CD4-positive, alpha-beta T cell (primary cell): Measurements from ENCODE around the gene ACACA. TPM values are rescaled to one million over a fixed set of nuclear protein-coding genes. Genes with fewer than 3 reads are reported as not detected.

ENCODE experiments used
- ATAC-seq: fragments of 200-7000 bp; cut with Tn5 transposase; one replicate; pipeline ENCODE4 v1.10.0; 2022; ENCODE audit warnings: mild to moderate bottlenecking; ENCODE audit not compliant: poor library complexity
- CTCF ChIA-PET: fragments of 350-600 bp; sonication (Branson Sonifier 250); formaldehyde crosslinking; loops from one replicate; lab custom pipeline; 2021; ENCODE audit warnings: antibody characterized with exemption, inconsistent platforms; lab: Charles Lee
- POLR2A ChIA-PET: fragments of 350-600 bp; sonication (Branson Sonifier 250); formaldehyde crosslinking; loops from one replicate; lab custom pipeline; 2021; ENCODE audit warnings: antibody characterized with exemption, inconsistent platforms; lab: Charles Lee
- DNase-seq, 14 experiments: peaks; one replicate each; pipeline ENCODE4 v3.0.0-alpha.2; 2013 to 2020; ENCODE audit warnings: mixed read lengths in 2 of 14
- H3K27ac ChIP-seq, 2 donors: one replicate each; pipeline versions ENCODE4 v1.5.1 to v1.7.0; 2013; ENCODE audit warnings: low read length in 2 of 2, low read depth in 1 of 2, mild to moderate bottlenecking in 1 of 2
- H3K27me3 ChIP-seq, 2 experiments: 1 replicate in 1 of 2; 2 replicates in 1 of 2; pipeline versions ENCODE4 v1.6.1 to v1.7.0; 2013; ENCODE audit warnings: low read length in 2 of 2, control low read depth in 1 of 2, mild to moderate bottlenecking in 1 of 2, moderate library complexity in 1 of 2; ENCODE audit not compliant: insufficient read depth in 2 of 2, control insufficient read depth in 1 of 2
- H3K36me3 ChIP-seq: one replicate; pipeline ENCODE4 v1.6.1; 2013; ENCODE audit warnings: low read length, control low read depth; ENCODE audit not compliant: insufficient read depth
- H3K4me1 ChIP-seq: one replicate; pipeline ENCODE4 v1.6.1; 2013; ENCODE audit warnings: low read length, control low read depth; ENCODE audit not compliant: insufficient read depth
- H3K4me3 ChIP-seq: one replicate; pipeline ENCODE4 v1.5.1; 2013; ENCODE audit warnings: mild to moderate bottlenecking, low read length, moderate library complexity
- H3K9me3 ChIP-seq, 2 experiments: 1 replicate in 1 of 2; 2 replicates in 1 of 2; pipeline versions ENCODE4 v1.6.1 to v1.7.0; 2013; ENCODE audit warnings: low read length in 2 of 2, mild to moderate bottlenecking in 2 of 2, control low read depth in 1 of 2, moderate library complexity in 1 of 2; ENCODE audit not compliant: control insufficient read depth in 1 of 2, insufficient read depth in 1 of 2
- H3K27ac Mint-ChIP-seq: one replicate; pipeline ENCODE4 v1.8.0; 2020; ENCODE audit warnings: mixed read lengths
- H3K27me3 Mint-ChIP-seq: one replicate; pipeline ENCODE4 v1.8.0; 2021; ENCODE audit warnings: mixed read lengths
- H3K36me3 Mint-ChIP-seq: one replicate; pipeline ENCODE4 v1.8.0; 2021; ENCODE audit warnings: low read depth, mixed read lengths
- H3K4me1 Mint-ChIP-seq: one replicate; pipeline ENCODE4 v1.8.0; 2021; ENCODE audit warnings: low read depth, mixed read lengths
- H3K4me3 Mint-ChIP-seq: one replicate; pipeline ENCODE4 v1.8.0; 2020; ENCODE audit warnings: mild to moderate bottlenecking, mixed read lengths
- H3K9me3 Mint-ChIP-seq: one replicate; pipeline ENCODE4 v1.8.0; 2020; ENCODE audit warnings: mixed read lengths
- intact Hi-C, 2 experiments: fragments of 100-400 bp; cut with DNase I in 1 of 2; cut with micrococcal nuclease in 1 of 2; formaldehyde crosslinking; loops; one replicate each; pipeline versions ENCODE4 v1.15.1 to v1.9.0; 2023 to 2025; cut with DNase I, micrococcal nuclease
- total RNA-seq, 174 experiments: library from RNA in 2 of 174; stranded (reverse) in 2 of 174; gene quantifications; one replicate each; pipeline ENCODE4 v1.2.3 and lab custom pipeline; 2021 to 2026
- TF ChIP-seq, protein P1 (sequence below): fragments of 200-600 bp; IDR thresholded peaks from one replicate; pipeline ENCODE4 v1.8.0; 2022; ENCODE audit warnings: antibody characterized with exemption, mild to moderate bottlenecking

The ACACA gene
- total RNA-seq, 2 experiments from 2014 or later: 26.0 to 28.9 TPM

DNA sequence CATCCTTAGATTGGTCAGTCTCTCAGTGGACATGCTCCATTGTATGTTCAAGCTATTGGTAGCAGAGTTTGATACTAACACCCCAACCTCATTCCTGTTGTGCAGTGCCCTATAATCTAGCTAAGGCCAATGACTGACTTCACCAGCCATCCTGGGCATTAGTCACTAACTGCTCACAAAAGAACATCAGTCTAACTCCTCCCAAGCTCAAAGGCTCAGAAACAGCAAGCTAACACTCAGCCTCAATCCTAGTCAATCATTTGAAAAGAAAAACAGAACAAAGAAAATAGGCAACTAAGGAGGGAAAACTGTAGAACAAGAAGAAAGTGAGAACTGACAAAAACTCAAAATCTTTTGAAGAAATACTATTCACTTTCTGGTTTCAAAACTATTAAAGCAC lies 229.9 kb downstream of the ACACA start:
- no peaks in the 10 kb centered on the region for H3K9me3 ChIP-seq
- peaks cover 13% of the 10 kb centered on the region for H3K36me3 ChIP-seq
- H3K27me3 Mint-ChIP-seq: no peaks in the 10 kb centered on the region
- H3K27ac ChIP-seq: no peak overlapping the region
- no peaks in the 10 kb centered on the region for H3K9me3 Mint-ChIP-seq
- DNase-seq: no peak
- no peaks in the 10 kb centered on the region for H3K27me3 ChIP-seq
- H3K27ac Mint-ChIP-seq: no peak overlapping the region
- peaks cover 61% of the 10 kb centered on the region for H3K36me3 Mint-ChIP-seq
- no peak for ATAC-seq
- H3K4me3 Mint-ChIP-seq: no peak overlapping the region
- TF ChIP-seq, protein P1, sequence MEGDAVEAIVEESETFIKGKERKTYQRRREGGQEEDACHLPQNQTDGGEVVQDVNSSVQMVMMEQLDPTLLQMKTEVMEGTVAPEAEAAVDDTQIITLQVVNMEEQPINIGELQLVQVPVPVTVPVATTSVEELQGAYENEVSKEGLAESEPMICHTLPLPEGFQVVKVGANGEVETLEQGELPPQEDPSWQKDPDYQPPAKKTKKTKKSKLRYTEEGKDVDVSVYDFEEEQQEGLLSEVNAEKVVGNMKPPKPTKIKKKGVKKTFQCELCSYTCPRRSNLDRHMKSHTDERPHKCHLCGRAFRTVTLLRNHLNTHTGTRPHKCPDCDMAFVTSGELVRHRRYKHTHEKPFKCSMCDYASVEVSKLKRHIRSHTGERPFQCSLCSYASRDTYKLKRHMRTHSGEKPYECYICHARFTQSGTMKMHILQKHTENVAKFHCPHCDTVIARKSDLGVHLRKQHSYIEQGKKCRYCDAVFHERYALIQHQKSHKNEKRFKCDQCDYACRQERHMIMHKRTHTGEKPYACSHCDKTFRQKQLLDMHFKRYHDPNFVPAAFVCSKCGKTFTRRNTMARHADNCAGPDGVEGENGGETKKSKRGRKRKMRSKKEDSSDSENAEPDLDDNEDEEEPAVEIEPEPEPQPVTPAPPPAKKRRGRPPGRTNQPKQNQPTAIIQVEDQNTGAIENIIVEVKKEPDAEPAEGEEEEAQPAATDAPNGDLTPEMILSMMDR: no peak
- intact Hi-C loops: no loop called here
- no peaks in the 10 kb centered on the region for H3K4me1 ChIP-seq
- ChIA-PET POLR2A (no interaction called here), CTCF (no interaction called here)
- no peak overlapping the region for H3K4me3 ChIP-seq
- H3K4me1 Mint-ChIP-seq: no peaks in the 10 kb centered on the region

DNA sequence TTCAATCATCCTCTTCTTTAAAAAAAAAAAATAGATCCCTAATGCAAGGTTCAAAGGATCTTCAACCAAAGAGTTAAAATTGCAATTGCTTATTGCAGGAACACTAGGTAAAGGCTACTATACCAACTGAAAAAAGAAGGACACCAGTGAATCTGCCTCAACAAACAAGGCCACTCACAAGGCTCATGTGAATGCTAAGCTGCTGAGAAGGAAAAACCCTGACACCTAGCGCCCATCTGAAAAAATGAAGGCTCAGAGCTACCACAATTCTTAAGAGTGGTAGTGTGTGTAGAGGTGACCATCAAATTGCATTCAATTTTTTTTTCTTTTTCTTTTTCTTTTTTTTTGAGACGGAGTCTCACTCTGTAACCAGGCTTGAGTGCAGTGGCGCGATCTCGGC lies 232.4 kb downstream of the ACACA start:
- no peaks in the 10 kb centered on the region for H3K4me1 ChIP-seq
- intact Hi-C loops: no loop called here
- CTCF ChIA-PET: no interaction called here
- no peaks in the 10 kb centered on the region for H3K9me3 ChIP-seq
- Mint-ChIP-seq H3K9me3 (no peaks in the 10 kb centered on the region), H3K36me3 (peaks cover 45% of the 10 kb centered on the region), H3K4me3 (no peak overlapping the region), H3K4me1 (no peaks in the 10 kb centered on the region), H3K27me3 (no peaks in the 10 kb centered on the region), H3K27ac (no peak overlapping the region)
- ATAC-seq (no peak), DNase-seq (no peak)
- H3K4me3 ChIP-seq: no peak overlapping the region
- H3K27me3 ChIP-seq: no peaks in the 10 kb centered on the region
- TF ChIP-seq, protein P1: no peak
- no peak overlapping the region for H3K27ac ChIP-seq
- POLR2A ChIA-PET: no interaction called here
- peaks cover 12% of the 10 kb centered on the region for H3K36me3 ChIP-seq

DNA sequence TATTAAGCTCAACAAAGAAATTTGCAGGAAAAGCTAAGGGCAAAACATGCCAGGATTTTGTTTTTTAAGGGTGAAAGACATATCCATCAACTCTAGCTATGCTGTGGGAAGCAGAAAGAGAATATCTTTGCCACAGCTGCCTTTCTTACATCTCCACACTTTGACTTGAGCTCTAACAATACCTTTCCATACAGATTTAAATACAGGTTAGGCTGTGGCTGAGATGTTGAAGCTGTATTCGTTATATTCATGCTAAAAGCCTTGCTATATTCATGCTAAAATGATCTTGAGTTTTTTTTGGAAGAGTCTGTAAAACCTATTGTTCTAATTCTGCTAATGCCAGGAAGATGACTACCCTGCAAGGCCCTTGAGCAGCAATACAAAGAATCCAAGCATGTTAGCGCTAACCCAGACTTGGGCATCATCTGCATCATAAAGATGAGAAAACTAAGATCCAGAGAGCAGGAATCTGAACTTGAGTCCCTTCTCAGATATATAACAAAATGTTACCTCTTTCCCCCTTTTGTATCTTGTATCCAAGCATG lies 235.7 kb downstream of the ACACA start:
- H3K4me1 ChIP-seq: no peaks in the 10 kb centered on the region
- ChIA-PET CTCF (interaction anchor here (0.9 kb wide), 1 partner anchor 14 kb away, joined by 3 read pairs; no protein-coding TSS in a partner anchor), POLR2A (no interaction called here)
- ATAC-seq (no peak), DNase-seq (no peak)
- no peak overlapping the region for H3K27ac ChIP-seq
- peaks cover 13% of the 10 kb centered on the region for H3K36me3 Mint-ChIP-seq
- TF ChIP-seq, protein P1: no peak
- H3K4me3 Mint-ChIP-seq: no peak overlapping the region
- H3K27me3 Mint-ChIP-seq: no peaks in the 10 kb centered on the region
- intact Hi-C loops: no loop called here
- no peaks in the 10 kb centered on the region for H3K4me1 Mint-ChIP-seq
- H3K27ac Mint-ChIP-seq: no peak overlapping the region
- no peak overlapping the region for H3K4me3 ChIP-seq
- H3K9me3 Mint-ChIP-seq: no peaks in the 10 kb centered on the region
- no peaks in the 10 kb centered on the region for H3K9me3 ChIP-seq
- no peaks in the 10 kb centered on the region for H3K27me3 ChIP-seq
- H3K36me3 ChIP-seq: no peaks in the 10 kb centered on the region
